ENCODE measurements around the gene ERCC2. TPM values are rescaled to one million over a fixed set of nuclear protein-coding genes. Genes with fewer than 3 reads are reported as not detected.
"Not testable (repeated sequence)": the region's sequence is repeated elsewhere in the genome, so short reads cannot be mapped to it uniquely, and the experiment has no call there.

Gene ERCC2
- total RNA-seq, 1 donor from 2014 or later = 13.7 TPM

DNA sequence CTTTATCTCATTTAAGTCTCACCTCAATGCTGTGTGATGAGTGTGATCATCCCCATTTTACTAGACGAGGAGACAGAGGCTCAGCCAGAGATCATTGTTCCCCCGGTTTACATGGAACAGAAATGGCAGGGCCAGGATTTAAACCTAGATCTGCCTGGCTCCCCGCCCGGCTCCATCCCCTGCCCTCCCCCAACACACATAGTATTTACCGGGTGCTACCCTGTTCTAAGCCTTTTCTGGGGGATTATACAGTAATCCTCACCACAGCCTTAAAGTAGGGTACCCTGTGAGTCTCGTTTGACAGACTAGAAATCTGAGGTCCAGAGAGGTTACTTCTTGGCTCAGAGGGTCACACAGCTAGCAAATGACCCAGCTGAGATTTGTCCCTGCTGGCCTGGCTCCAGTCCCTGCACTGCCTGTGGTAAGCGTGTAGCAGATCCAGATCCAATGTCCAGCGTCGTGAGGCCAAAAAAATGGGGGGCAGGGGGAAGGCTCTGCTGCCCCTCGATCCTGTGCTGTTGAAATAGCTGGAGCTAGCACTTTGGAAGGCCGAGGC is 33.6 kb downstream of the ERCC2 start:
- intact Hi-C loops (cut with DNase I) = no loop called here
- DNase-seq (no peak), ATAC-seq (no peak)
- Histone ChIP-seq H3K4me1 (no peaks in the 10 kb centered on the region), H3K9me3 (no peaks in the 10 kb centered on the region), H3K36me3 (no peaks in the 10 kb centered on the region), H3K4me3 (no peak overlapping the region), H3K27me3 (peaks cover 12% of the 10 kb centered on the region), H3K27ac (no peak overlapping the region)
- TF ChIP-seq, protein P1, sequence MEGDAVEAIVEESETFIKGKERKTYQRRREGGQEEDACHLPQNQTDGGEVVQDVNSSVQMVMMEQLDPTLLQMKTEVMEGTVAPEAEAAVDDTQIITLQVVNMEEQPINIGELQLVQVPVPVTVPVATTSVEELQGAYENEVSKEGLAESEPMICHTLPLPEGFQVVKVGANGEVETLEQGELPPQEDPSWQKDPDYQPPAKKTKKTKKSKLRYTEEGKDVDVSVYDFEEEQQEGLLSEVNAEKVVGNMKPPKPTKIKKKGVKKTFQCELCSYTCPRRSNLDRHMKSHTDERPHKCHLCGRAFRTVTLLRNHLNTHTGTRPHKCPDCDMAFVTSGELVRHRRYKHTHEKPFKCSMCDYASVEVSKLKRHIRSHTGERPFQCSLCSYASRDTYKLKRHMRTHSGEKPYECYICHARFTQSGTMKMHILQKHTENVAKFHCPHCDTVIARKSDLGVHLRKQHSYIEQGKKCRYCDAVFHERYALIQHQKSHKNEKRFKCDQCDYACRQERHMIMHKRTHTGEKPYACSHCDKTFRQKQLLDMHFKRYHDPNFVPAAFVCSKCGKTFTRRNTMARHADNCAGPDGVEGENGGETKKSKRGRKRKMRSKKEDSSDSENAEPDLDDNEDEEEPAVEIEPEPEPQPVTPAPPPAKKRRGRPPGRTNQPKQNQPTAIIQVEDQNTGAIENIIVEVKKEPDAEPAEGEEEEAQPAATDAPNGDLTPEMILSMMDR (IDR thresholded peaks at IDR 0.05) = no peak

DNA sequence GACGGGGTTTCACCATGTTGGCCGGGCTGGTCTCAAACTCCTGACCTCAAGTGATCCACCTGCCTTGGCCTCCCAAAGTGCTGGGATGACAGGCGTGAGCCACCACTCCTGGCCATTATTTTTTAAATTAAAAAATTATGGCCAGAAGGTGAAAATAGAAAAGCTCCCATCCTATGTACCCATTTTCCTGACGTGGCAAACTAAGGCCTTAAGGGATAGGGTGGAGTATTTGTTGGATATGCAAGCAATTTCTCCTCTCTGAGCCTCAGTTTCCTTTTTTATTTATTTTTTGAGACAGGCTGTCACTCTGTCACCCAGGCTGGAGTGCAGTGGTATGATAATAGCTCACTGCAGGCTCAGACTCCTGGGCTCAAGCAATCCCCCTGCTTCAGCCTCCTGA is 35.5 kb downstream of the ERCC2 start:
- DNase-seq; H3K36me3 ChIP-seq; intact Hi-C loops (cut with DNase I); H3K9me3 ChIP-seq; H3K4me3 ChIP-seq; ATAC-seq; H3K27me3 ChIP-seq; H3K4me1 ChIP-seq; H3K27ac ChIP-seq: not testable (repeated sequence)

DNA sequence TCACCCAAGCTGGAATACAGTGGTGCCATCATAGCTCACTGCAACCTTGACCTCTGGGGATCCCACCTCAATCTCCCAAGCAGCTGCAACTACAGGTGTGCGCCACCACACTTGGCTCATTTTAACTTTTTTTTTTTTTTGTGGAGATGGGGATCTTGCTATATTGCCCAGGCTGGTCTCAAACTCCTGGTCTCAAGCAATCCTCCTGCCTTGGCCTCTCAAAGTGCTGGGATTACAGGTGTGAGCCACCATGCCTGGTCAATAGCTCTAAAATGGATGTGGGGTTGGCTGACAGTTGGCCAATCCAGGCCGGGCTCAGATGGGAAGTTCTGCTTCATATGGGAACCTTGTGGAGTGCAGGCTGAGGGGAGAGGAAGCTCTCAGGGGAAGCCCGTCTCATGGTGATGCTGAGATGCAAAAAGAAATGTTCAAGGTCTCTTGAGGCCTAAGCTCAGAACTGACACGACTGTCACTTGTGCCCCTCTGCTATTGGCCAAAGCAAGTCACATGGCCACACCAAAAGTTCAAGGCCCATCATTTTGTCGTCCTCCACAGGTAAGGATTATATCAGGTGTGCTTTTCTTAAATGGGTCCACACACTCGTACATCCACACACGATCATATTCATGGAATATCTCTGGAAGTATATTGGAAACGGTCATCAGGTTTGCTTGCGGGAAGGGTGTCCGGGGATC is 36.6 kb downstream of the ERCC2 start:
- no peaks in the 10 kb centered on the region for H3K27me3 ChIP-seq
- H3K36me3 ChIP-seq = no peaks in the 10 kb centered on the region
- ATAC-seq = no peak
- no peak overlapping the region for H3K4me3 ChIP-seq
- intact Hi-C loops (cut with DNase I) = no loop called here
- no peak overlapping the region for H3K27ac ChIP-seq
- H3K4me1 ChIP-seq = no peaks in the 10 kb centered on the region
- no peaks in the 10 kb centered on the region for H3K9me3 ChIP-seq
- DNase-seq = no peak
- TF ChIP-seq, protein P1 (IDR thresholded peaks at IDR 0.05) = no peak

DNA sequence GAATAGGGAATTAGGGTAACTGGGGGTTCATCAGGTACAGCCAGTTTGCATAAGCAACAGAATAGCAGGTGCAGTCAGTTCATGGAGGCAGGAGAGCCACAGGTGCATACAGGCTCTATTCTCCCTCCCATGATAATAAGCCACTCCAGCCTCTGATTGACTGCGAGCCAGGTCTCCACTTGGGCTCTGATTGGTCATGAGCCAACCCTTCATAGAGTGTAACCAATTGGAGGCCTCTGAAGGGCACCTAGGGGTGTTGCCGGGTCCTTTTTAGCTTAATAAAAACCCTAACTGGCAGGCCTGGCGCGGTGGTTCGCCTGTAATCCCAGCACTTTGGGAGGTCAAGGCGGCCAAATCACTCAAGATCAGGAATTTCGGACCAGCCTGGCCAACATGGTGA is 39.0 kb downstream of the ERCC2 start:
- no peak for ATAC-seq
- H3K27me3 ChIP-seq = no peaks in the 10 kb centered on the region
- H3K36me3 ChIP-seq = no peaks in the 10 kb centered on the region
- TF ChIP-seq, protein P1 (IDR thresholded peaks at IDR 0.05) = no peak
- H3K9me3 ChIP-seq = no peaks in the 10 kb centered on the region
- DNase-seq = no peak
- H3K27ac ChIP-seq = no peak overlapping the region
- H3K4me1 ChIP-seq = no peaks in the 10 kb centered on the region
- no peak overlapping the region for H3K4me3 ChIP-seq
- intact Hi-C loops (cut with DNase I) = no loop called here

DNA sequence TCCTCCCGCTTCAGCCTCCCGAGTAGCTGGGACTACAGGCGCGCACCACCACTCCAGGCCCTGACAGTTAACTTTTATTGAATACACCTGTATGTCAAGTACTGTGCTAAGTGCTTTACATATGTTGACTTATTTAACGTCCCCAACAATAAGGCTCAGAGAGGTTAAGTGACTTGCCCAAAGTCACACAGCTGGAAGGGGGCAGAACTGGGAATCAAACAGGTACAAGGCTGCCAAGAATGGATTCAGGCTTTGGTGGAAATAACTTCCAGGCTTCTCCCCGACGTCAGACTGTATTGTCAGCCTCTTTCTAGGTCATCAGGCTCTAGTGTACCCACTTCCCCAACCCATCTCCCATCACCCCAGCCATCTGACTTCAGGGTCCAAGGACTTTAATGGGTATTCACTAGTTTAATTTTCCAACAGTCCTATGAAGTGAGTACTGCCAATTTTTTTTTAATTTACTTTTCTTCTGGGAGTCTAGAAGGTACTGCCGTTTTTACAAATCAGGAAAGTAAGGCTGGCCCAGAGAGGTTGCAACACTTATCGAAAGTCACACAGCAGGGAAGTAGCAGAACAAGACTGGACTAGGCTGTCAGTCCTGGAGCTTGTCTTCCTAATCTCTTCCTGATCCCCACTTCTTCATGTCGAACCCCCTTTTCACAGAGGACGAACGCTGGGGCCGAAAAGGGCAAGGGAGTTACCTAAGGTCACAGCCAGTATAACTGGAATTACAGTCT is 42.8 kb downstream of the ERCC2 start:
- no peaks in the 10 kb centered on the region for H3K4me1 ChIP-seq
- no peaks in the 10 kb centered on the region for H3K9me3 ChIP-seq
- intact Hi-C loops (cut with DNase I) = no loop called here
- no peak for DNase-seq
- H3K27me3 ChIP-seq = peaks cover 22% of the 10 kb centered on the region
- no peak overlapping the region for H3K27ac ChIP-seq
- no peak for ATAC-seq
- H3K36me3 ChIP-seq = no peaks in the 10 kb centered on the region
- H3K4me3 ChIP-seq = no peak overlapping the region
- TF ChIP-seq, protein P1 (IDR thresholded peaks at IDR 0.05) = no peak

DNA sequence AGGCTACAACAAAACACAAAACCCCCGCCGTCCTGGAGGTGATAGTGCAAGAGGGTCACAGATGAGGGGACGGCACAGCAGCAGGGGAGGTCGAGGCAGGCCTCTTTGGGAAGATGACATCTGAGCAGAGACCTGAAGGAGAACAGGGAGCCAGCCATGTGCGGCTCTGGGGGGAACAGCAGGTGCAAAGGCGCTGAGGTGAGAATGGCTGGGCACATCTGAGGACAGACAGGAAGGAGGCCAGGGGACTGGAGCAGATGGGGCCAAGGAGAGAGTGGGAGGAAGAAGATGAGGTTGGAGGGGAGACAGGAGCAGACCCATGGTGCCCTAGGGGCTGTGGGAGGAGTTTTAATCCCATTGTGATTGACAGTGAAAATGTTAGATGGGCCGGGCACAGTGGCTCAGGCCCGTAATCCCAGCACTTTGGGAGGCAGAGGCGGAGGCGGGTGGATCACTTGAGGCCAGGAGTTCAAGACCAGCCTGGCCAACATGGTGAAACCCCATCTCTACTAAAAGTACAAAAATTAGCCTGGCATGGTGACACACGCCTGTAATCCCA is 45.9 kb downstream of the ERCC2 start:
- intact Hi-C loops (cut with DNase I) = no loop called here
- TF ChIP-seq, protein P1 (IDR thresholded peaks at IDR 0.05) = no peak

More for the DNA sequence above, 45.9 kb downstream of the ERCC2 start:
- Histone ChIP-seq H3K36me3 (no peaks in the 10 kb centered on the region), H3K9me3 (no peaks in the 10 kb centered on the region), H3K27me3 (peaks cover 24% of the 10 kb centered on the region), H3K4me1 (no peaks in the 10 kb centered on the region), H3K4me3 (no peak overlapping the region), H3K27ac (no peak overlapping the region)
- no peak for DNase-seq
- no peak for ATAC-seq
